HEK293 (cell line): ENCODE results near the gene PLEKHG4B.

Experiments
- CTCF ChIA-PET: fragments of 350-600 bp; formaldehyde crosslinking; extraction: SDS; loops from one replicate; lab custom pipeline; 2021; ENCODE audit warnings: antibody characterized with exemption; lab: Yijun Ruan, JAX
- POLR2A ChIA-PET: fragments of 300-600 bp; formaldehyde crosslinking; extraction: SDS; loops from one replicate; lab custom pipeline; 2020; ENCODE audit warnings: antibody characterized with exemption, inconsistent platforms; lab: Yijun Ruan, JAX
- H3K27ac ChIP-seq: fragments of 200-500 bp; sonication (Bioruptor generic); 2 replicates; pipeline ENCODE4 v1.5.1; 2014; ENCODE audit warnings: low read depth, low read length, control low read depth, inconsistent platforms; ENCODE audit errors: extremely low read depth
- H3K36me3 ChIP-seq, 2 experiments: fragments of 200-500 bp in 1 of 2; sonication (Bioruptor generic) in 1 of 2; 1 replicate in 1 of 2; 2 replicates in 1 of 2; pipeline ENCODE4 v1.5.1; 2014 to 2017; ENCODE audit warnings: inconsistent platforms in 2 of 2, low read length in 2 of 2; ENCODE audit not compliant: control insufficient read depth in 2 of 2, insufficient read depth in 1 of 2
- H3K4me1 ChIP-seq: fragments of 200-500 bp; sonication (Bioruptor generic); 2 replicates; pipeline ENCODE4 v1.5.1; 2014; ENCODE audit warnings: mild to moderate bottlenecking, low read length, inconsistent platforms; ENCODE audit not compliant: control insufficient read depth, insufficient read depth
- H3K4me3 ChIP-seq: 2 replicates; pipeline ENCODE4 v1.5.1; 2011; ENCODE audit warnings: low read depth, mild to moderate bottlenecking, control low read depth, low read length, moderate library complexity
- H3K9me3 ChIP-seq: fragments of 200-500 bp; sonication (Bioruptor generic); 2 replicates; pipeline ENCODE4 v1.5.1; 2014; ENCODE audit warnings: low read depth, low read length, inconsistent platforms; ENCODE audit not compliant: control insufficient read depth, insufficient read depth
- GLI4 ChIP-seq: fragments of 450-650 bp; formaldehyde crosslinking; IDR thresholded peaks from 2 replicates; pipeline ENCODE4 v1.5.1; 2016; ENCODE audit warnings: missing biosample characterization, missing genetic modification characterization
- HOXA7 ChIP-seq: sonication (generic); formaldehyde crosslinking; IDR thresholded peaks from 2 replicates; pipeline ENCODE4 v1.8.1; 2022; ENCODE audit warnings: missing genetic modification reagents, borderline replicate concordance
- HOXC10 ChIP-seq: sonication (generic); formaldehyde crosslinking; IDR thresholded peaks from 2 replicates; pipeline ENCODE4 v1.8.1; 2023; ENCODE audit warnings: mild to moderate bottlenecking, missing genetic modification reagents
- SCRT1 ChIP-seq: fragments of 450-650 bp; formaldehyde crosslinking; IDR thresholded peaks from 2 replicates; pipeline ENCODE4 v1.5.1; 2016; ENCODE audit warnings: missing biosample characterization, missing genetic modification characterization, borderline replicate concordance
- SP3 ChIP-seq: fragments of 450-650 bp; formaldehyde crosslinking; IDR thresholded peaks from 2 replicates; pipeline ENCODE4 v1.5.1; 2016; ENCODE audit warnings: missing biosample characterization, missing genetic modification characterization
- TRIM28 ChIP-seq: IDR thresholded peaks from 2 replicates; pipeline ENCODE4 v1.6.1; 2011; ENCODE audit warnings: low read length, control low read depth, borderline replicate concordance
- YY1 ChIP-seq: fragments of 450-650 bp; formaldehyde crosslinking; IDR thresholded peaks from 2 replicates; pipeline ENCODE4 v1.5.1; 2018; ENCODE audit warnings: missing biosample characterization, missing genetic modification characterization
- YY2 ChIP-seq: fragments of 450-650 bp; formaldehyde crosslinking; IDR thresholded peaks from 2 replicates; pipeline ENCODE4 v1.5.1; 2016; ENCODE audit warnings: missing biosample characterization, missing genetic modification characterization
- ZNF10 ChIP-seq: fragments of 450-650 bp; formaldehyde crosslinking; IDR thresholded peaks from 2 replicates; pipeline ENCODE4 v1.5.1; 2017; ENCODE audit warnings: missing biosample characterization, missing genetic modification characterization
- ZNF112 ChIP-seq: fragments of 450-650 bp; formaldehyde crosslinking; IDR thresholded peaks from 2 replicates; pipeline ENCODE4 v1.5.0; 2017; ENCODE audit warnings: missing biosample characterization, missing genetic modification characterization
- ZNF121 ChIP-seq: fragments of 450-650 bp; formaldehyde crosslinking; IDR thresholded peaks from 2 replicates; pipeline ENCODE4 v1.5.1; 2016; ENCODE audit warnings: missing biosample characterization, missing genetic modification characterization
- ZNF132 ChIP-seq: fragments of 450-650 bp; formaldehyde crosslinking; IDR thresholded peaks from 2 replicates; pipeline ENCODE4 v1.5.1; 2017; ENCODE audit warnings: missing biosample characterization, missing genetic modification characterization, borderline replicate concordance
- ZNF2 ChIP-seq: fragments of 450-650 bp; formaldehyde crosslinking; IDR thresholded peaks from 2 replicates; pipeline ENCODE4 v1.5.1; 2016; ENCODE audit warnings: missing biosample characterization, missing genetic modification characterization
- ZNF366 ChIP-seq: fragments of 450-650 bp; formaldehyde crosslinking; conservative IDR thresholded peaks from 2 replicates; pipeline ENCODE4 v1.5.1; 2016; ENCODE audit warnings: missing biosample characterization, missing genetic modification characterization
- ZNF416 ChIP-seq: fragments of 450-650 bp; formaldehyde crosslinking; IDR thresholded peaks from 2 replicates; pipeline ENCODE4 v1.5.1; 2016; ENCODE audit warnings: missing biosample characterization, missing genetic modification characterization
- ZNF501 ChIP-seq: fragments of 450-650 bp; formaldehyde crosslinking; IDR thresholded peaks from 2 replicates; pipeline ENCODE4 v1.5.1; 2016; ENCODE audit warnings: missing biosample characterization, missing genetic modification characterization
- ZNF521 ChIP-seq: fragments of 450-650 bp; formaldehyde crosslinking; IDR thresholded peaks from 2 replicates; pipeline ENCODE4 v1.5.1; 2017; ENCODE audit warnings: missing biosample characterization, mild to moderate bottlenecking, missing genetic modification characterization
- ZNF596 ChIP-seq: fragments of 450-650 bp; IDR thresholded peaks from 2 replicates; pipeline ENCODE4 v1.5.0; 2018; ENCODE audit warnings: missing biosample characterization, mild to moderate bottlenecking, missing genetic modification characterization, moderate library complexity
- ZNF626 ChIP-seq: fragments of 450-650 bp; sonication (Bioruptor Pico); formaldehyde crosslinking; IDR thresholded peaks from 2 replicates; pipeline ENCODE4 v1.5.1; 2018; ENCODE audit warnings: missing biosample characterization, missing genetic modification characterization, inconsistent platforms
- ZNF660 ChIP-seq: fragments of 450-650 bp; IDR thresholded peaks from 2 replicates; pipeline ENCODE4 v1.5.1; 2018; ENCODE audit warnings: missing biosample characterization, mild to moderate bottlenecking, missing genetic modification characterization
- ZNF677 ChIP-seq: fragments of 450-650 bp; IDR thresholded peaks from 2 replicates; pipeline ENCODE4 v1.5.0; 2018; ENCODE audit warnings: missing biosample characterization, mild to moderate bottlenecking, missing genetic modification characterization, moderate library complexity
- ZNF701 ChIP-seq: fragments of 450-650 bp; formaldehyde crosslinking; IDR thresholded peaks from 2 replicates; pipeline ENCODE4 v1.5.1; 2016; ENCODE audit warnings: missing biosample characterization, missing genetic modification characterization
- ZNF76 ChIP-seq: fragments of 450-650 bp; formaldehyde crosslinking; IDR thresholded peaks from 2 replicates; pipeline ENCODE4; 2016; ENCODE audit warnings: low read depth, missing biosample characterization, missing genetic modification characterization, borderline replicate concordance
- ZNF768 ChIP-seq: fragments of 450-650 bp; formaldehyde crosslinking; IDR thresholded peaks from 2 replicates; pipeline ENCODE4 v1.5.1; 2018; ENCODE audit warnings: missing biosample characterization, mild to moderate bottlenecking, missing genetic modification characterization
- ZNF777 ChIP-seq: fragments of 450-650 bp; formaldehyde crosslinking; IDR thresholded peaks from 2 replicates; pipeline ENCODE4 v1.5.1; 2017; ENCODE audit warnings: missing biosample characterization, missing genetic modification characterization, borderline replicate concordance
- ZSCAN23 ChIP-seq: fragments of 450-650 bp; formaldehyde crosslinking; IDR thresholded peaks from 2 replicates; pipeline ENCODE4 v1.5.1; 2016; ENCODE audit warnings: missing biosample characterization, missing genetic modification characterization
- ZXDB ChIP-seq: fragments of 450-650 bp; formaldehyde crosslinking; IDR thresholded peaks from 2 replicates; pipeline ENCODE4 v1.5.1; 2016; ENCODE audit warnings: missing biosample characterization, missing genetic modification characterization
- TF ChIP-seq, protein P1 (sequence below): fragments of 450-650 bp; formaldehyde crosslinking; IDR thresholded peaks from 2 replicates; pipeline ENCODE4 v1.5.1; 2016; ENCODE audit warnings: missing biosample characterization, missing genetic modification characterization
- TF ChIP-seq, protein P2 (sequence below): fragments of 450-650 bp; formaldehyde crosslinking; IDR thresholded peaks from 2 replicates; pipeline ENCODE4 v1.5.1; 2016; ENCODE audit warnings: missing biosample characterization, missing genetic modification characterization

PLEKHG4B gene, protein sequence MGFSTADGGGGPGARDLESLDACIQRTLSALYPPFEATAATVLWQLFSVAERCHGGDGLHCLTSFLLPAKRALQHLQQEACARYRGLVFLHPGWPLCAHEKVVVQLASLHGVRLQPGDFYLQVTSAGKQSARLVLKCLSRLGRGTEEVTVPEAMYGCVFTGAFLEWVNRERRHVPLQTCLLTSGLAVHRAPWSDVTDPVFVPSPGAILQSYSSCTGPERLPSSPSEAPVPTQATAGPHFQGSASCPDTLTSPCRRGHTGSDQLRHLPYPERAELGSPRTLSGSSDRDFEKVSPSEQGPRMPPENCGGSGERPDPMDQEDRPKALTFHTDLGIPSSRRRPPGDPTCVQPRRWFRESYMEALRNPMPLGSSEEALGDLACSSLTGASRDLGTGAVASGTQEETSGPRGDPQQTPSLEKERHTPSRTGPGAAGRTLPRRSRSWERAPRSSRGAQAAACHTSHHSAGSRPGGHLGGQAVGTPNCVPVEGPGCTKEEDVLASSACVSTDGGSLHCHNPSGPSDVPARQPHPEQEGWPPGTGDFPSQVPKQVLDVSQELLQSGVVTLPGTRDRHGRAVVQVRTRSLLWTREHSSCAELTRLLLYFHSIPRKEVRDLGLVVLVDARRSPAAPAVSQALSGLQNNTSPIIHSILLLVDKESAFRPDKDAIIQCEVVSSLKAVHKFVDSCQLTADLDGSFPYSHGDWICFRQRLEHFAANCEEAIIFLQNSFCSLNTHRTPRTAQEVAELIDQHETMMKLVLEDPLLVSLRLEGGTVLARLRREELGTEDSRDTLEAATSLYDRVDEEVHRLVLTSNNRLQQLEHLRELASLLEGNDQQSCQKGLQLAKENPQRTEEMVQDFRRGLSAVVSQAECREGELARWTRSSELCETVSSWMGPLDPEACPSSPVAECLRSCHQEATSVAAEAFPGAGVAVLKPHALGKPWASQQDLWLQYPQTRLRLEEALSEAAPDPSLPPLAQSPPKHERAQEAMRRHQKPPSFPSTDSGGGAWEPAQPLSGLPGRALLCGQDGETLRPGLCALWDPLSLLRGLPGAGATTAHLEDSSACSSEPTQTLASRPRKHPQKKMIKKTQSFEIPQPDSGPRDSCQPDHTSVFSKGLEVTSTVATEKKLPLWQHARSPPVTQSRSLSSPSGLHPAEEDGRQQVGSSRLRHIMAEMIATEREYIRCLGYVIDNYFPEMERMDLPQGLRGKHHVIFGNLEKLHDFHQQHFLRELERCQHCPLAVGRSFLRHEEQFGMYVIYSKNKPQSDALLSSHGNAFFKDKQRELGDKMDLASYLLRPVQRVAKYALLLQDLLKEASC (N-terminal part only)

DNA sequence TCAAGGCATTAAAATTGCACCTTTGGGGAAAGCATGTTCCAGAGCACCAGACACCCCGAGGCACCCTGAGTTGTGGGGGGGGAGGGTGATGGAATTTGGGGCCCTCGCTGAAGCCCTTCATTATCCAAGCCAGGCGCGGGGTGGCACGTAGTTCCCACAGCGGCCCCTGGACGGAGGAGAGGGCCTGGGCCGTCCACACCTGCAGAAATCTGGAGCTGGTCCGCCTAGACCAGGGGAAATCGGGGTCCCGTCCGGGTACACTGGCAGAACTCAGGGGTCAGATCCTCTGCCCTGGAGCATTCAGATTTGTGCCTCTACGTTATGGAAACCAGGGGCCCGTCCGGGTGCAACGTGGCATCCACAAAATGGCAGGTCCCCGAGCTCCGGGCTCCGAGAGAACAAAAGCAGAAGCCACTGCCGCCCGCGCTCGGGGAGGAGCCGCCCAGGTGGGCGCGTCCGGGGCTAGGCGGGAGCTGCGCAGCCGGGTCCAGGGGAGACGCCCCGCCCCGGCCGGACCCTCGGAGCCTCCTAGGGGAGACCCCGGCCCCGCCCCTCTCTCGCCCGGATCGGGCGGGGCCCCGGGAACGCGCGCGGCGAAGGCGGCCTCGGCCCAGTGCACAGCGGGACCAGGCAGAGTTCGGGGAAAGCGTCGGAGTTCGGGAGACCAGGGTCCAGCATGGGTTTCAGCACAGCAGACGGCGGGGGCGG, at the start of gene PLEKHG4B:
Gene PLEKHG4B, plus strand, starts transcription at position 613 of the 708 bp plus-strand sequence. Its CDS starts 64 bp downstream, at position 677.
- no peaks in the 10 kb centered on the region for H3K9me3 ChIP-seq
- H3K27ac ChIP-seq, result peak within 1 kb of the TSS; percentile 70; the same call in 1 of the 2 replicates
- peaks cover 11% of the 10 kb centered on the region for H3K4me1 ChIP-seq
- no peaks in the 10 kb centered on the region for H3K36me3 ChIP-seq
- CTCF ChIA-PET, result no interaction called here
- peak within 1 kb of the TSS; percentile 47 for H3K4me3 ChIP-seq
- POLR2A ChIA-PET, result interaction anchor here (0.9 to 1.1 kb wide), 2 partner anchors 38 to 127 kb away, joined by 3 to 4 read pairs; partner anchors contain the start of genes CCDC127 and SDHA
- TF ChIP-seq ZNF768 (tag by site-specific recombination) (no peak), ZNF132 (tag by site-specific recombination) (no peak), ZNF501 (tag by site-specific recombination) (peak; percentile 44; the same call in 1 of the 2 replicates), ZNF521 (tag by site-specific recombination) (no peak), ZNF366 (tag by site-specific recombination) (no peak), YY2 (tag by site-specific recombination) (no peak), ZXDB (tag by site-specific recombination) (peak; percentile 90), SP3 (tag by site-specific recombination) (peak; percentile 68), ZNF121 (tag by site-specific recombination) (no peak), ZNF626 (tag by site-specific recombination) (no peak), ZNF677 (tag by site-specific recombination) (no peak), ZNF596 (no peak), HOXA7 (no peak), HOXC10 (CRISPR knock-in tag) (no peak), ZNF112 (no peak), YY1 (tag by site-specific recombination) (peak; percentile 87), ZNF660 (tag by site-specific recombination) (peak; percentile 43; the same call in 1 of the 2 replicates), ZNF701 (no peak), ZNF416 (tag by site-specific recombination) (no peak), ZNF76 (tag by site-specific recombination) (no peak), ZNF777 (tag by site-specific recombination) (no peak), TRIM28 (no peak), ZSCAN23 (no peak), ZNF10 (no peak), ZNF2 (tag by site-specific recombination) (0 out of 2 replicates have a peak, but pooled peaks have one; percentile 31), SCRT1 (tag by site-specific recombination) (no peak), GLI4 (tag by site-specific recombination) (no peak)
- TF ChIP-seq, protein P1, sequence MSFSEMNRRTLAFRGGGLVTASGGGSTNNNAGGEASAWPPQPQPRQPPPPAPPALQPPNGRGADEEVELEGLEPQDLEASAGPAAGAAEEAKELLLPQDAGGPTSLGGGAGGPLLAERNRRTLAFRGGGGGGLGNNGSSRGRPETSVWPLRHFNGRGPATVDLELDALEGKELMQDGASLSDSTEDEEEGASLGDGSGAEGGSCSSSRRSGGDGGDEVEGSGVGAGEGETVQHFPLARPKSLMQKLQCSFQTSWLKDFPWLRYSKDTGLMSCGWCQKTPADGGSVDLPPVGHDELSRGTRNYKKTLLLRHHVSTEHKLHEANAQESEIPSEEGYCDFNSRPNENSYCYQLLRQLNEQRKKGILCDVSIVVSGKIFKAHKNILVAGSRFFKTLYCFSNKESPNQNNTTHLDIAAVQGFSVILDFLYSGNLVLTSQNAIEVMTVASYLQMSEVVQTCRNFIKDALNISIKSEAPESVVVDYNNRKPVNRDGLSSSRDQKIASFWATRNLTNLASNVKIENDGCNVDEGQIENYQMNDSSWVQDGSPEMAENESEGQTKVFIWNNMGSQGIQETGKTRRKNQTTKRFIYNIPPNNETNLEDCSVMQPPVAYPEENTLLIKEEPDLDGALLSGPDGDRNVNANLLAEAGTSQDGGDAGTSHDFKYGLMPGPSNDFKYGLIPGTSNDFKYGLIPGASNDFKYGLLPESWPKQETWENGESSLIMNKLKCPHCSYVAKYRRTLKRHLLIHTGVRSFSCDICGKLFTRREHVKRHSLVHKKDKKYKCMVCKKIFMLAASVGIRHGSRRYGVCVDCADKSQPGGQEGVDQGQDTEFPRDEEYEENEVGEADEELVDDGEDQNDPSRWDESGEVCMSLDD (tag by site-specific recombination), result peak; percentile 61; the same call in 1 of the 2 replicates
- TF ChIP-seq, protein P2, sequence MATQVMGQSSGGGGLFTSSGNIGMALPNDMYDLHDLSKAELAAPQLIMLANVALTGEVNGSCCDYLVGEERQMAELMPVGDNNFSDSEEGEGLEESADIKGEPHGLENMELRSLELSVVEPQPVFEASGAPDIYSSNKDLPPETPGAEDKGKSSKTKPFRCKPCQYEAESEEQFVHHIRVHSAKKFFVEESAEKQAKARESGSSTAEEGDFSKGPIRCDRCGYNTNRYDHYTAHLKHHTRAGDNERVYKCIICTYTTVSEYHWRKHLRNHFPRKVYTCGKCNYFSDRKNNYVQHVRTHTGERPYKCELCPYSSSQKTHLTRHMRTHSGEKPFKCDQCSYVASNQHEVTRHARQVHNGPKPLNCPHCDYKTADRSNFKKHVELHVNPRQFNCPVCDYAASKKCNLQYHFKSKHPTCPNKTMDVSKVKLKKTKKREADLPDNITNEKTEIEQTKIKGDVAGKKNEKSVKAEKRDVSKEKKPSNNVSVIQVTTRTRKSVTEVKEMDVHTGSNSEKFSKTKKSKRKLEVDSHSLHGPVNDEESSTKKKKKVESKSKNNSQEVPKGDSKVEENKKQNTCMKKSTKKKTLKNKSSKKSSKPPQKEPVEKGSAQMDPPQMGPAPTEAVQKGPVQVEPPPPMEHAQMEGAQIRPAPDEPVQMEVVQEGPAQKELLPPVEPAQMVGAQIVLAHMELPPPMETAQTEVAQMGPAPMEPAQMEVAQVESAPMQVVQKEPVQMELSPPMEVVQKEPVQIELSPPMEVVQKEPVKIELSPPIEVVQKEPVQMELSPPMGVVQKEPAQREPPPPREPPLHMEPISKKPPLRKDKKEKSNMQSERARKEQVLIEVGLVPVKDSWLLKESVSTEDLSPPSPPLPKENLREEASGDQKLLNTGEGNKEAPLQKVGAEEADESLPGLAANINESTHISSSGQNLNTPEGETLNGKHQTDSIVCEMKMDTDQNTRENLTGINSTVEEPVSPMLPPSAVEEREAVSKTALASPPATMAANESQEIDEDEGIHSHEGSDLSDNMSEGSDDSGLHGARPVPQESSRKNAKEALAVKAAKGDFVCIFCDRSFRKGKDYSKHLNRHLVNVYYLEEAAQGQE (tag by site-specific recombination), result peak; percentile 39
